Measurements from ENCODE around the gene MYBPC3.

DNA sequence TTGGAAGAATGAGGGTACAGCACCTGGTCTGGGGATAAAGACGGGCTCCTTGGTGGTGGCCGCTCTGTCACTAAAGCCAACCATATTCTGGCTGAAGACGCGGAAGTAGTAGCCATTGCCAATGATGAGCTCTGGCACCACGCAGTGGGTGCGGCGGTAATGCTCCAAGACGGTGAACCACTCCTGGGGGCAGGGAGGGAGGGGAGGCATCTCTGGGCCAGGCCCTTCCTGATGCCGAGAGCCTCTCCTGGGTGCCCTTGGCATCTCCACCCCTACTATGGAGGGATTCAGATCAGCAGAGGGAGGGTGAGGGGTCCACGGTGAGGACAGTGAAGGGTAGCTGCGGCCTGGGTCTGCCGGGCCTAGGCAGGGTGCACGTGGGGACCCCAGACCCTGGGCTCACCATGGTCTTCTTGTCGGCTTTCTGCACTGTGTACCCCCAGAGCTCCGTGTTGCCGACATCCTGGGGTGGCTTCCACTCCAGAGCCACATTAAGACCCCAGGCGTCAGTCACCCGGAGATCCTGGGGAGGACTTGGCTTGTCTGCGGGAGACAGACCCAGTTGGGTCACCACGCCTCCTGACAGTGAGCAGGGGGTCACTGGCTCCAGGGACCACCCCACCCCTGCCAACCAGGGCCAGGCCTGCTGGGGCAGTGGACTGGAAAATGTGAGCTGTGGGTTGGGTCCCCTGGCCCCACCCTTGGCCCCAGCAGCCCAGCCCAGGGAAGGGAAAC, 19.5 kb downstream of the MYBPC3 start:
- TF ChIP-seq CREB1 (IDR thresholded peaks at IDR 0.05; ENCODE audit: low read depth) (no peak), EP300 (IDR thresholded peaks at IDR 0.05; ENCODE audit: borderline replicate concordance) (no peak)
